Motor neuron (in vitro differentiated cells): ENCODE results near the gene CLSTN2. TPM values are rescaled to one million over a fixed set of nuclear protein-coding genes. Genes with fewer than 3 reads are reported as not detected.

ENCODE experiments used
- ATAC-seq, 8 experiments: fragments of 200-7000 bp; cut with Tn5 transposase; replicated peaks in 6 of 8; 2 replicates each; pipeline ENCODE4 v1.8.0; 2021; ENCODE audit warnings: mild to moderate bottlenecking in 8 of 8, moderate library complexity in 8 of 8
- H3K27ac ChIP-seq, 2 donors: fragments of 250-450 bp; sonication (Bioruptor Pico); 2 replicates each; pipeline ENCODE4 v1.9.0; 2021; ENCODE audit warnings: antibody characterized with exemption in 2 of 2, mild to moderate bottlenecking in 2 of 2, moderate library complexity in 1 of 2
- H3K4me1 ChIP-seq, 2 donors: fragments of 250-450 bp; sonication (Bioruptor Pico); replicated peaks in 1 of 2; 2 replicates each; pipeline ENCODE4 v1.6.1; 2021; ENCODE audit warnings: antibody characterized with exemption in 2 of 2, mild to moderate bottlenecking in 2 of 2, moderate library complexity in 1 of 2
- H3K4me3 ChIP-seq, 5 donors: fragments of 250-450 bp; sonication (Bioruptor Pico); 2 replicates each; pipeline ENCODE4 v1.9.0; 2021; ENCODE audit warnings: antibody characterized with exemption in 5 of 5, mild to moderate bottlenecking in 5 of 5, moderate library complexity in 4 of 5
- WGBS, 10 experiments: fragments of 450-650 bp; shearing (Covaris generic); methylation state at CpG; one replicate each; pipeline ENCODE4 v1.0.0; 2022; 5-methylcytosine and 5-hydroxymethylcytosine counted together
- in situ Hi-C, 9 experiments: fragments of 400-800 bp; cut with MboI; loops; one replicate each; pipeline ENCODE4 v1.15.0; 2021; ENCODE audit warnings: low sequenced_read_pairs in 9 of 9, low pct_unique_long_range_greater_than_20kb in 2 of 9; ENCODE audit not compliant: unreplicated experiment in 9 of 9
- total RNA-seq, 8 experiments: library from RNA; unstranded; fragments of 300-600 nt; gene quantifications; 2 replicates each; pipeline versions ENCODE4 v1.2.3 to v1.2.4, GENCODE V29; 2022

The CLSTN2 gene
- total RNA-seq, 8 experiments from 2014 or later: 1.2 to 125 (median 27.9) TPM

GRCh38 chr3:139987908-139988307, 52.9 kb downstream of the CLSTN2 start:
- Histone ChIP-seq H3K4me3 (no peak overlapping the region), H3K27ac (no peak overlapping the region), H3K4me1 (peaks cover 10 to 14% of the 10 kb centered on the region in 2 donors)
- WGBS, 10 experiments: 15 to 100% (median 88%) methylated on average over 1 to 3 of the region's 3 CpGs; no CpG with 5 or more reads in 2 of the 10 experiments
- in situ Hi-C loops: no loop called here
- ATAC-seq: peak in 1 of 8 experiments; percentile 83

- 0 to 100% (median 85%) methylated on average over 1 to 2 of the region's 3 CpGs; no CpG with 5 or more reads in 1 of the 10 experiments for WGBS, 10 experiments
- Histone ChIP-seq H3K27ac (no peak overlapping the region), H3K4me3 (no peak overlapping the region), H3K4me1 (peaks cover 10 to 14% of the 10 kb centered on the region in 2 donors)
- peak in 3 of 8 experiments; percentile 29 to 76 (median 63) for ATAC-seq
- in situ Hi-C loops: no loop called here
Observed at GRCh38 chr3:139988472-139989156, 53.6 kb downstream of the CLSTN2 start.

DNA sequence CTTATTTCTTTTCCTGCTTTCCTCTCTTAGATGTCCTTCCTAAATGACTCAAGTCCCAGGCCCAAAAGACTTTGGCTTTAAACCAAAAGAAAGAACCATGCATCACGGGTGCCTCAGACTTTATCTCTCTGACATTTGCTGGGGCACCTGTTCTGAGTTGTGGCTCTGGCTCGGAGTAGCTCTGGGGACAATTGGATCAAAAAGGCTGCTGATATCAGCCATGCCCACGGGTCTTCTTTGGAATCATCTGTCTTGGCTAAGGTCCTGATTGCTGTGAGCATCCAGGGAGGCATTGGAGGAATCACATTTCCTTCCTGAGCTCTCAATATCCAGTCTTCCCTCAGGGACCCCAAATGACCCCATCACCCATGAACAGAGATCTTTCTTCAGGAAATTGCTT, 59.9 kb downstream of the CLSTN2 start:
- in situ Hi-C loops: no loop called here
- no peak for ATAC-seq
- Histone ChIP-seq H3K4me3 (no peak overlapping the region), H3K27ac (no peak overlapping the region), H3K4me1 (peaks cover 0 to 5% of the 10 kb centered on the region in 2 donors)
- WGBS, 10 experiments: 0 to 83% (median 70%) methylated on average over 1 to 3 of the region's 3 CpGs; no CpG with 5 or more reads in 3 of the 10 experiments

GRCh38 chr3:140004271-140004670, 69.3 kb downstream of the CLSTN2 start:
- no peaks in the 10 kb centered on the region for H3K4me1 ChIP-seq
- no peak for ATAC-seq
- in situ Hi-C loops: no loop called here
- no peak overlapping the region for H3K4me3 ChIP-seq
- no peak overlapping the region for H3K27ac ChIP-seq

DNA sequence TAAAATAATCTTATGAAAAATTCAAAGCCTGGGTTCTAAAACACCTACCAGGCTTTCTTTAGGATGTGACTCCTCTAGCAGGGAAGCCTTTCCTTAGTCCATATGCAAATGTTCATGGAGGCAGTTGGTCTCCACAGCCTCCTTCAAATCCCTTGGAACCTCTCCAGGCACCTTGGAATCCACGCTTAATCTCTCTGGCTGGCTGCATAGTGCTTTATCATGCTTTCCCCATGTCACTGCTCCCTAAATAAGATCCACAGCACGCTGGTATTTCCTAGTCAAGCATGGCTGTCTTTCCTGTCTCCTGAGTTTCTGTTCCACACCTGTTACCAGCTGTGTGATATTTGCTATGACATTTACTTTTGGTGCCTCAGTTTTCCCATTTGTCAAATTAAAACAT, 71.3 kb downstream of the CLSTN2 start:
- no peaks in the 10 kb centered on the region for H3K4me1 ChIP-seq
- H3K27ac ChIP-seq: no peak overlapping the region
- no peak overlapping the region for H3K4me3 ChIP-seq
- in situ Hi-C loops: no loop called here
- 0 to 80% (median 42%) methylated on average over 1 to 2 of the region's 2 CpGs; no CpG with 5 or more reads in 6 of the 10 experiments for WGBS, 10 experiments
- no peak for ATAC-seq

- 20 to 100% (median 80%) methylated on average over 1 to 4 of the region's 4 CpGs; no CpG with 5 or more reads in 1 of the 10 experiments for WGBS, 10 experiments
- no peaks in the 10 kb centered on the region for H3K4me1 ChIP-seq
- no peak overlapping the region for H3K4me3 ChIP-seq
- no peak for ATAC-seq
- no peak overlapping the region for H3K27ac ChIP-seq
- in situ Hi-C loops: no loop called here
Observed at GRCh38 chr3:140007081-140007480, 72.1 kb downstream of the CLSTN2 start.

DNA sequence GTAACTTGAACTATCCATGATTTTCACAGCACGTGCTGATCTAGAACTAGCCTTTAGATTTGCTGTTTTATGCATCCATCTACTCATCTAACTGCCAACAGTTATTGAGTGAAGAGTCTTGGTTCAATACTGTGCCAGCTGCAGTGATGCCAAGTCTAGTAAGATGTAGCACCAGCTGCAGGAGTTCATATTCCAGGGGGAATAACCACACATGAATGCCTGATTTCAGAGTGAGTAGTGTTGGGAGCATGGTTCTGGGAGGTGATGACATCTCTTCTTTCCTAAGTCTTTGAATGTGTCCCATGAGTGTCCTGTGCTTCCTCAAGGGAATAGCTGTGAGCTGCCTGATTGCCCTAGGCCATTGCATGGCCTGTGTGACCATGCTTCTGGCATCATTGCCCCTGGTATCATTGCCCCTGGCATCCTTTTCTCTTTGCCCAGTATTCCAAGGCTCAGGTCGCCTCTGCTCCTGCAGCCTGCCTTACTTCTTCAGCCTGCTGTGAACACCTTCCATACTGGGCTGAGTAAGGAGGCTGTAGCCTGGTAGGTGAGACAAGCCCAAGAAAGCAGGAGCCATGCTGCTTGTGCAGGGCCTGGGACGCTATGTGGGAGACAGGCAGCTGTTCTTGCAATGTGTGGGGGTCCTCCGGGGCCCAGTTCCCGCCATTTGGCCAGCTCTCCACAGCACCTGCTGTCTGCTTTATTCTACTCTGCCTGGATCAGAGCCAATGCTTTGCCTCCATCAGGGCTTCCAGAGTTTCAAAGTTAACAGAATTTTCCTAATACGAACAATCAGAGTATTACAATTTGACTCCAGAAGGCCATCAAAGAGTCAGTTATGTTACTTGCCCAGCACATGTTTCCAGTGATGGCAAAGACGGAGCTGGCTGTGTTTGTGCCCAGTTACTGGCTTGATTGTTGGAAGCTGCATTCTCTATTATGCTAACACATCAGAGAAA, 73.2 kb downstream of the CLSTN2 start:
- WGBS, 10 experiments: 0 to 100% (median 68%) methylated on average over 1 to 5 of the region's 7 CpGs; no CpG with 5 or more reads in 2 of the 10 experiments

GRCh38 chr3:140010391-140010790, 75.4 kb downstream of the CLSTN2 start:
- no peak for ATAC-seq
- Histone ChIP-seq H3K4me1 (no peaks in the 10 kb centered on the region), H3K4me3 (no peak overlapping the region), H3K27ac (no peak overlapping the region)
- in situ Hi-C loops: no loop called here
- 0 to 63% (median 42%) methylated on average over 1 to 2 of the region's 2 CpGs; no CpG with 5 or more reads in 1 of the 10 experiments for WGBS, 10 experiments

More for the DNA sequence above, 73.2 kb downstream of the CLSTN2 start:
- ATAC-seq: no peak
- Histone ChIP-seq H3K4me1 (no peaks in the 10 kb centered on the region), H3K4me3 (no peak overlapping the region), H3K27ac (no peak overlapping the region)
- in situ Hi-C loops: no loop called here

DNA sequence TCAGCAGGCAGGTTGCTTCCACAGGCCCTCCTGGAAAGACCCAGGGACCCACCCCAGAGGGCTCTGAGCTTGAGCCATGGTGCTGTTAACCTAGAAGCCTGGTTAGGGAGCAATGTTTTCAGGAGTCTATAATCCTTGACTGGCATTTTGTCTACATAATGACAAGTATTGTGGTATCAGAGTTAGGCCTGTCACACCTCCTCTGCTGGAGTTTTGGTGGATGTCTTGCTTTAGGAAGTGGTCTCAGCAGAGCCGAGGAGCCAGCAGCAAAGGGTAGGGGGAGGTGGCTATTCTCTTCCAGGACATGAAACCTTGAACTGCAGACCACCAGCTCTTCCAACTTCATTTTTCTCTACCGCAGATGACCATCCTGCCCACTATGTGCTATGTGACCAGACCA, 76.1 kb downstream of the CLSTN2 start:
- Histone ChIP-seq H3K27ac (no peak overlapping the region), H3K4me1 (no peaks in the 10 kb centered on the region), H3K4me3 (no peak overlapping the region)
- in situ Hi-C loops: no loop called here
- no peak for ATAC-seq
- 0 to 83% (median 66%) methylated on average over 1 to 2 of the region's 2 CpGs; no CpG with 5 or more reads in 4 of the 10 experiments for WGBS, 10 experiments

GRCh38 chr3:140011611-140012277, 76.8 kb downstream of the CLSTN2 start:
- Histone ChIP-seq H3K27ac (no peak overlapping the region), H3K4me1 (no peaks in the 10 kb centered on the region), H3K4me3 (no peak overlapping the region)
- WGBS, 10 experiments: 0 to 100% (median 77%) methylated on average over 1 to 4 of the region's 5 CpGs; no CpG with 5 or more reads in 2 of the 10 experiments
- no peak for ATAC-seq
- in situ Hi-C loops: no loop called here

DNA sequence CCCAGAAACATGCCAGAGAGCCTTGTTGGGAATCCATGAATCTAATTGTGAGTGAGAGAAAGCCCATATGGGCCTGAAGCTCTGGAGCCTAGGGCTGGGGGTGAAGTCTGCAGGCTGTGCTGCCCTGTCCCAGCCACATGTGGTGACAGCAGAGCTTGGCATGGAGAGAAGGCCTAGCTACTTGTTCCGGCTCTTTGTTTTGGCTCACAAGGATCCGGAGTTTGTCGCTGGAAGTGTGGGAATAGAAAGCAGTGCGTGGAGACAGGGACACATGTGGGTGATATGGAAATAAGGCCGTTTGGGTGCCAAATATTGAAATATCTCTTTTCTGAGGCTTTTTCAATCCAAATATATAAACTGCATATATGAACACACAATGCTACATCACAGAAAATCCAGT, 78.2 kb downstream of the CLSTN2 start:
- in situ Hi-C loops: no loop called here
- 0 to 100% (median 82%) methylated on average over 1 to 5 of the region's 5 CpGs for WGBS, 10 experiments
- Histone ChIP-seq H3K27ac (no peak overlapping the region), H3K4me3 (no peak overlapping the region), H3K4me1 (no peaks in the 10 kb centered on the region)
- ATAC-seq: no peak

DNA sequence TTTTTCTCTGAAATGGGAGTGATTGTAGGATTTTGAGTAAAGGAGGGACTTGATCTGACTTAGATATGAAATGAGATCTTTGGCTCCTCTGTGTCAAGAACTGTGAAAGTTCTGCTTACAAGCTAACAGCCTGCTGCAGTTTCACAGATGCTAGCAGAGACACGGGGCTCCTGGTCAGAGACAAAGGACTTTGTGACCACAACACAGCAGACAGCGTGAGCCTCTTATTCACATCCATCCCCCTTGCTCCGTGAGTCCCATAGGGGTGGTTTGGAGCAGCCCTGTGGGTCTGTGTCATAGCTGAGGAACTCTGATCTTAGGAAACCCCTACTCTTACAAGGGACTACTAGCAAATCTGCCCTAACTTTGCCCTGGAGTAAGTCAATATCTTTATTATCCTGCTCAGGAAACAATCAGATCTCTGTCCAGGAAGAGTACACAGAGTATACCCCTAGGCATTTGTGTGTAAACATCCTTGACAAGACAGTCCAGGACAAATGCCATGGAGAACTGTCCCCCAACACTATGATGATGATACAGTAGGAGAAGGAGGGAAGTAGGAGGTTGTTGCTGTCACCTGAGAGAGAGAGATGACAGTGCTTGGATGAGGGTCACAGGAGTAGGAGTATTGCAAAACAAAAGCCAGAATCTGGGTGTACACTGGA, 80.0 kb downstream of the CLSTN2 start:
- Histone ChIP-seq H3K4me3 (no peak overlapping the region), H3K27ac (no peak overlapping the region), H3K4me1 (peaks cover 3 to 4% of the 10 kb centered on the region in 2 donors)
- WGBS, 10 experiments: 50 to 100% (median 80%) methylated on average over 1 to 3 of the region's 3 CpGs; no CpG with 5 or more reads in 5 of the 10 experiments
- in situ Hi-C loops: no loop called here
- ATAC-seq: peak in 2 of 8 experiments; percentile 2 to 15
